Left lung (tissue), 10 donors: ENCODE data around the gene RREB1. TPM values are rescaled to one million over a fixed set of nuclear protein-coding genes. Genes with fewer than 3 reads are reported as not detected.

Source experiments
- ATAC-seq: fragments of 200-7000 bp; cut with Tn5 transposase; one replicate; pipeline ENCODE4 v1.9.1; 2020; ENCODE audit warnings: moderate library complexity
- DNase-seq, 4 donors: peaks; one replicate each; pipeline ENCODE4 v3.0.0-alpha.2; 2013 to 2020
- H3K27ac ChIP-seq, 2 donors: fragments of 200-600 bp; sonication (generic) in 1 of 2; one replicate each; pipeline versions ENCODE4 v1.5.0 to v1.8.0; 2020 to 2021
- H3K27me3 ChIP-seq, 2 donors: fragments of 200-600 bp; sonication (generic) in 1 of 2; one replicate each; pipeline versions ENCODE4 v1.5.0 to v1.8.0; 2020 to 2021
- H3K36me3 ChIP-seq, 2 donors: fragments of 200-600 bp; sonication (generic) in 1 of 2; one replicate each; pipeline versions ENCODE4 v1.5.0 to v1.8.0; 2020 to 2021
- H3K4me1 ChIP-seq, 2 donors: fragments of 200-600 bp; one replicate each; pipeline ENCODE4 v1.8.0; 2021
- H3K4me3 ChIP-seq, 2 donors: fragments of 200-600 bp; sonication (generic) in 1 of 2; one replicate each; pipeline versions ENCODE4 v1.5.0 to v1.8.0; 2020 to 2021; ENCODE audit warnings: mild to moderate bottlenecking in 1 of 2
- H3K9me3 ChIP-seq, 2 donors: fragments of 200-600 bp; sonication (generic) in 1 of 2; one replicate each; pipeline versions ENCODE4 v1.5.0 to v1.8.0; 2020 to 2021
- intact Hi-C, 2 donors: fragments of 100-400 bp; cut with DNase I; formaldehyde crosslinking; loops; one replicate each; pipeline versions ENCODE4 v1.11.2 to v1.14.2; 2022
- polyA plus RNA-seq, 6 donors: library from polyadenylated mRNA; unstranded; fragments of 120-200 nt; gene quantifications; one replicate each; pipeline ENCODE4 v1.2.1, GENCODE V29; 2013; ENCODE audit not compliant: insufficient read length in 6 of 6
- total RNA-seq, 2 donors: library from RNA; stranded (reverse); fragmentation: NEBNext Ultra II Directional; extraction: Animal tissue kit (Norgen Biotek cat#: 25700); gene quantifications; one replicate each; pipeline ENCODE4 v1.2.1, GENCODE V29; 2021
- TF ChIP-seq, protein P1 (sequence below), 2 donors: fragments of 200-600 bp; sonication (generic) in 1 of 2; IDR thresholded peaks; one replicate each; pipeline versions ENCODE4 v1.5.0 to v1.8.0; 2021; ENCODE audit warnings: antibody characterized with exemption in 2 of 2
- donor health status: DM: no; HTN: yes; CAD: no.
- donor health status: DM: no; HTN: no; CAD: no.

RREB1 gene
- total and polyA plus RNA-seq, 8 donors = 24.1 to 54.0 (median 27.6) TPM

- TF ChIP-seq, protein P1, sequence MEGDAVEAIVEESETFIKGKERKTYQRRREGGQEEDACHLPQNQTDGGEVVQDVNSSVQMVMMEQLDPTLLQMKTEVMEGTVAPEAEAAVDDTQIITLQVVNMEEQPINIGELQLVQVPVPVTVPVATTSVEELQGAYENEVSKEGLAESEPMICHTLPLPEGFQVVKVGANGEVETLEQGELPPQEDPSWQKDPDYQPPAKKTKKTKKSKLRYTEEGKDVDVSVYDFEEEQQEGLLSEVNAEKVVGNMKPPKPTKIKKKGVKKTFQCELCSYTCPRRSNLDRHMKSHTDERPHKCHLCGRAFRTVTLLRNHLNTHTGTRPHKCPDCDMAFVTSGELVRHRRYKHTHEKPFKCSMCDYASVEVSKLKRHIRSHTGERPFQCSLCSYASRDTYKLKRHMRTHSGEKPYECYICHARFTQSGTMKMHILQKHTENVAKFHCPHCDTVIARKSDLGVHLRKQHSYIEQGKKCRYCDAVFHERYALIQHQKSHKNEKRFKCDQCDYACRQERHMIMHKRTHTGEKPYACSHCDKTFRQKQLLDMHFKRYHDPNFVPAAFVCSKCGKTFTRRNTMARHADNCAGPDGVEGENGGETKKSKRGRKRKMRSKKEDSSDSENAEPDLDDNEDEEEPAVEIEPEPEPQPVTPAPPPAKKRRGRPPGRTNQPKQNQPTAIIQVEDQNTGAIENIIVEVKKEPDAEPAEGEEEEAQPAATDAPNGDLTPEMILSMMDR (IDR thresholded peaks at IDR 0.05) = no peak
- Histone ChIP-seq H3K36me3 (peaks cover 0 to 15% of the 10 kb centered on the region in 2 donors), H3K4me3 (no peak overlapping the region), H3K27me3 (no peaks in the 10 kb centered on the region), H3K9me3 (no peaks in the 10 kb centered on the region), H3K4me1 (peaks cover 10 to 43% of the 10 kb centered on the region in 2 donors), H3K27ac (peak overlapping the region; percentile 63 to 75)
- DNase-seq (no peak), ATAC-seq (no peak)
- intact Hi-C loops = no loop called here
Measured at GRCh38 chr6:7202950-7203349, 95.2 kb downstream of the RREB1 start.

- TF ChIP-seq, protein P1 (IDR thresholded peaks at IDR 0.05) = no peak
- H3K4me1 ChIP-seq = peaks cover 10 to 43% of the 10 kb centered on the region in 2 donors
- intact Hi-C loops = no loop called here
- H3K9me3 ChIP-seq = no peaks in the 10 kb centered on the region
- peak; percentile 66 for ATAC-seq
- H3K27ac ChIP-seq = peak overlapping the region; percentile 68 to 75
- no peaks in the 10 kb centered on the region for H3K27me3 ChIP-seq
- peak in 1 of 4 donors; percentile 63 for DNase-seq
- peaks cover 0 to 21% of the 10 kb centered on the region in 2 donors for H3K36me3 ChIP-seq
- H3K4me3 ChIP-seq = no peak overlapping the region
Measured at GRCh38 chr6:7203939-7204338, 96.2 kb downstream of the RREB1 start.

GRCh38 chr6:7204726-7205125 lies 97.0 kb downstream of the RREB1 start:
- peaks cover 0 to 21% of the 10 kb centered on the region in 2 donors for H3K36me3 ChIP-seq
- H3K4me3 ChIP-seq = no peak overlapping the region
- peak overlapping the region in 1 of 2 donors; percentile 68 for H3K27ac ChIP-seq
- peaks cover 10 to 43% of the 10 kb centered on the region in 2 donors for H3K4me1 ChIP-seq
- ATAC-seq = no peak
- H3K27me3 ChIP-seq = no peaks in the 10 kb centered on the region
- intact Hi-C loops = no loop called here
- TF ChIP-seq, protein P1 (IDR thresholded peaks at IDR 0.05) = no peak
- DNase-seq = no peak
- H3K9me3 ChIP-seq = no peaks in the 10 kb centered on the region

DNA sequence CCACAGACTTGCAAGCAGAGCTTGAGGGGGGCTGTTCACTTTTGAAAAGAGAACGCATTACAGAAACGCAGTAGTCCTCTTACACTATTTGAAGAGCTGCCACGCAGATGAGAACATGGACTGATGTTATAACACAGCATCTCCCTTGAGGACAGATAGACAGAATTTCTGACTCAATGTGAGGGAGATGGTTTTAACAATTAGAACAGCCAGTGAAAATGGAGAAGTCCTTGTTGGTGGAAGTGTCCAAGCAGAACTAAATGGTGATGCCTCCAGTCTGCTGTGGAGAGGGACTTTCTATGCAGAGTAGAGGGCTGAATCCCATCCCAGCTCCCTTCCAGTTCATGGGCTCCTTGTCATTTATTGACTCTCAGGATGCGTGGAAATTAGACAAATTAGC lies 100.0 kb downstream of the RREB1 start:
- Histone ChIP-seq H3K4me3 (no peak overlapping the region), H3K27me3 (no peaks in the 10 kb centered on the region), H3K9me3 (no peaks in the 10 kb centered on the region), H3K27ac (no peak overlapping the region), H3K36me3 (peaks cover 0 to 45% of the 10 kb centered on the region in 2 donors), H3K4me1 (peaks cover 5 to 20% of the 10 kb centered on the region in 2 donors)
- intact Hi-C loops = no loop called here
- ATAC-seq (no peak), DNase-seq (no peak)
- TF ChIP-seq, protein P1 (IDR thresholded peaks at IDR 0.05) = no peak

GRCh38 chr6:7213416-7213815 lies 105.7 kb downstream of the RREB1 start:
- H3K9me3 ChIP-seq = no peaks in the 10 kb centered on the region
- peaks cover 9 to 30% of the 10 kb centered on the region in 2 donors for H3K4me1 ChIP-seq
- intact Hi-C loops = no loop called here
- peaks cover 0 to 72% of the 10 kb centered on the region in 2 donors for H3K36me3 ChIP-seq
- H3K27ac ChIP-seq = no peak overlapping the region
- ATAC-seq (no peak), DNase-seq (no peak)
- TF ChIP-seq, protein P1 (IDR thresholded peaks at IDR 0.05) = no peak
- no peak overlapping the region for H3K4me3 ChIP-seq
- H3K27me3 ChIP-seq = no peaks in the 10 kb centered on the region
